Middle frontal gyrus (tissue), 1 donor: ENCODE data around the gene MYBBP1A.

Experiments
- DNase-seq: peaks from one replicate; pipeline ENCODE4 v3.0.0-alpha.2; 2015; ENCODE audit warnings: low spot score; ENCODE audit errors: extremely low spot score

The MYBBP1A gene

DNA sequence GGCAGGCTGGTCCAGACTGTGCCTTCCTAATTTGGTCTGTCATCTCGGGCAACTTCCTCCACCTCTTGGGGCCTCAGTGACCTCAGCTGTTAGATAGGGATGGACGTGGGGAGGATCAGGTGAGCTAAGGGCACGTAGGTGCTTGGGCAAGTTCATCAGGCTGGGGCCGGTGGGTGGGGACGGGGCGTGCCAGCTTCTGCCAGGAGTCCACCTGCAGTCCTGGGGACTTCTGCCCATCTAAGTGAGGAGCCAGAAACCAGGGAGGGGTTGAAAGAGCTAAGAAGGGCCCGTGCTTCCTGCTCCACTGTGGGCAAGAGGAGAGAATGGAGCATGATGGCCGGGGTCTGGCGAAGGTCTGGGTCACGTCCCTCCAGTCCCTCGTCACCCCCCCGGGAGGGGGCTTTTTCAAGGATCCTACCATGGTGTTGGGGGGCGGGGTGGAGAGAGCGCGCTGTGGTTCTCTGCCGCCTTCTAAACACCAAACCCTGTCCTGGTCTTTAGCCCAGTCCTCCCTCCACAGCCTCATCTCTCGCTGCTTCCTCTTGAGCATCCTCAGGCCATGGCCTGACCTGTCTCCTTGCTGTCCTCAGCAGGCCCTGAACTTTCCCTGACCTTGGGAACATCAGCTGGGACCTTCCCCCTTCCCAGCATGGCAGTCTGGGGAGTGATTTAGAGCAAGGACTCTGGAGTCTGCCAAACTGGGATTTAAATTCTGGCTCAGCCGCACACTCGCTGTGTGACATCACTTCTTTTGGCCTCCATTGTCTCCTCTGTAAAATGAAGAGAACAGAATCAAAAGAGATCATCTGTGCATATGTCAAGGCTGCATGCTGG lies 34.9 kb downstream of the MYBBP1A start:
- DNase-seq = no peak

DNA sequence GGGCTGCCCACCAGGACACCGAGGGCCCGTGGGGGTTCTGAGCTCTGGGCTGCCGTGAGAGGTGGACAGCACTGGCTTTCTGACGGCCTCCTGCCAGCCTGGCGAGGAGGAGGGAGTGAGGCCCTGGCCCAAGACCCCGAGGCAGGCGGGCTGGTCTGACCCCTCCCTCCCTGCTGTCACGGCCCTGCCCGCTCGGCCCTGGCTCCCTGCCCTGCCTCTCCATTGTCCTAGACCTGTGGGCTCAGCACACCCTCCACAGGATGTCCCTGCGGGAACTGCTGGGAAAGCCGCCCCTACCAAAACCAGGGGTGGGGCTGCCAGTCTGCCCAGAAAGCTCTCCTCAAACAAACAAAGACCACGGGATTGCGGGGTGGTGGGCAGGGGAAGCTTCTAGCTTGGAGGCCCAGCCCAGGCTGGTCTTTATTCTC lies 35.8 kb downstream of the MYBBP1A start:
- DNase-seq = no peak

DNA sequence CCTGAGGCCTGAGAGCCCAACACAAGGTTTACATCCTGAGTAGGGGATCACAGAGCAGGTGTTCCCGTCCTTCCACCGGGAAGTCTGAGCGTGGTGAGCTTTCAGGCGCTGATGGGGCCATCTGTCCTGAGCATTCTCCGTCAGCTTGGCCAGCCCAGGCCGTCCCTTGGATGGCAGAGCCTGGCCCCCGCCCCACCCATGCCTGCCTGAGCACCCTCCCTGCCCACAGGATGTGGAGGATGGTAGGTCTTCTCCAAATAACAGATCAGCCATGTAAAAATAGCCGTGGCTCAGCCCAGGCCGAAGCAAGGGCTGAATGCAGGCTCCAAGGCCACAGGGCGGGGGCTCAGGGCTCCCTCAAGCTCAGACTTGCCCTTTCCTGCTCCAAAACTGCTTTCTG lies 36.3 kb downstream of the MYBBP1A start:
- no peak for DNase-seq

DNA sequence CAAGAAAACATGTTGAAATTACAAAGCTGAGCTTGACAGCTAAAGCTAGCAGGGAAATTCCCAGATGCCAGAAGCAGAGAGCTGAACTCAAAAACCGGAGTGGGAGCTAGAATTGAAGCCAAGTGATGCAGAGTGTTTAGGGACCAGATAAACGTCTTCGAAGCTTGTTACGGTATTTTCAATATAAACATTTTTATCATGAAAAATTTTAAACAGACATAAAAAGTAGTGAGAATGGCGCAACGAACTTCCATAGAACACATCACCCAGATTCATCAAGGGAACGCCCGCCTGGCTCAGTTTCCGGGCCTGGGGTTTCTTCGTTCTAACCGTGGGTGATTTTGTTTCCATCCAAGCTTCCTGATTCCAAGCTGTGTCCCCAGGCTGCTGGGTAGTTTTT lies 38.4 kb downstream of the MYBBP1A start:
- no peak for DNase-seq

DNA sequence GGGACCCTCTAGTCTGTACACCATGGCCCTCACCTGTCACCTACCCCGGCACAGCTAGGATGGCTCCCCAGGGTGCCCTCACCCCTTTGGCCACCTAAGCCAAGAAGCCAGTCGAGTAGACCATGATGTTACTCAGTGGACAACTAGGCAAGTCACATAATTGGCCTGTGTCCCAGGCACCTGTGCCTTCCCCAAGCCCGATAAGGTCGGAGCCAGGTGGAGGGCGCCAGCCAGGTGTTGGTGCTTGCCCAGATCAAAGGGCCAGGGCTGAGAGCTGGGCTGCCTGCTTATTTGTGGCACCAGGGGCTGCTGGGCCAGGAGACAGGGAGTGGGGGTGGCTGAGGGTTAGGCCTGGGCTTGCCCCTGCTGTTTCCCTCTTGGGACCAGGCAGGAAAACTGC lies 39.7 kb downstream of the MYBBP1A start:
- no peak for DNase-seq

DNA sequence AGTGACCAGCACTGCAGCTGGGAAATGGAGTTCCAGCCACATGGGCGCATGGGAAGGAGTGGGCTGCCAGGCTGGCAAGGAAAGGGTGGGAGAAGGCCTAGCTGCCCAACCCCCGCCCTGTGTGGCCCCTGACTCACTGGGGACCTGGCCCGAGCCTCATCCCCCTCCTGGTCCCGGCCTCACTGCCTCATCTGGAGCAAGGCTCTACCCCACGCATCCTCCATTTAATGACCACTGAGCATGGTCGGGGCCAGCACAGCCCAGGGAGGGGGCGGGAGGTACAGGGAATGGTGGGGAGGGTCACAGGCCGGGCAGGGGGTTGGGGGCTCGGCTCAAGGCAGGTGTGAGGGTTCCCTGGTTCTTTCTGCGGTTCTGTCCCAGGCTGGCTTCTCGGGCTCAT lies 40.4 kb downstream of the MYBBP1A start:
- DNase-seq = no peak

DNA sequence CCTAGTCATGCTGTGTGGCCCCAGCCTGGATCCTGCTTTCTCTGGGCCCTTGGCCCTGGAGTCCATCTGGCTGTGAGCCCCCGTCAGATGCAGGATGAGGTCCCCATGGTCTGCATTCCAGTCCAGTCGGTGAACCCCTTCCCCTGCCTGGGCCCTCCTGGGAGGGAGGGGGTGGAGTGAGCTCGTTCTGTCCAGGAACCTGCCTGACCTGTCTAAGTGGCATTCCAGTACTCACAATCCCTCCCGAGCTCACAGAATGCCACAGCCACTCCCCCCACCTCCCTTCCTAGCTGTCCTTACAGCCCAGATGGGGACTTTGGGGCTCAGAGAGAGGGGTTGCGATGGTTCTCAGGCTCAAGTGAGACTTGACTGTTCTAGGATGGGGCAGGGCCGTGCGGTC lies 41.0 kb downstream of the MYBBP1A start:
- no peak for DNase-seq

DNA sequence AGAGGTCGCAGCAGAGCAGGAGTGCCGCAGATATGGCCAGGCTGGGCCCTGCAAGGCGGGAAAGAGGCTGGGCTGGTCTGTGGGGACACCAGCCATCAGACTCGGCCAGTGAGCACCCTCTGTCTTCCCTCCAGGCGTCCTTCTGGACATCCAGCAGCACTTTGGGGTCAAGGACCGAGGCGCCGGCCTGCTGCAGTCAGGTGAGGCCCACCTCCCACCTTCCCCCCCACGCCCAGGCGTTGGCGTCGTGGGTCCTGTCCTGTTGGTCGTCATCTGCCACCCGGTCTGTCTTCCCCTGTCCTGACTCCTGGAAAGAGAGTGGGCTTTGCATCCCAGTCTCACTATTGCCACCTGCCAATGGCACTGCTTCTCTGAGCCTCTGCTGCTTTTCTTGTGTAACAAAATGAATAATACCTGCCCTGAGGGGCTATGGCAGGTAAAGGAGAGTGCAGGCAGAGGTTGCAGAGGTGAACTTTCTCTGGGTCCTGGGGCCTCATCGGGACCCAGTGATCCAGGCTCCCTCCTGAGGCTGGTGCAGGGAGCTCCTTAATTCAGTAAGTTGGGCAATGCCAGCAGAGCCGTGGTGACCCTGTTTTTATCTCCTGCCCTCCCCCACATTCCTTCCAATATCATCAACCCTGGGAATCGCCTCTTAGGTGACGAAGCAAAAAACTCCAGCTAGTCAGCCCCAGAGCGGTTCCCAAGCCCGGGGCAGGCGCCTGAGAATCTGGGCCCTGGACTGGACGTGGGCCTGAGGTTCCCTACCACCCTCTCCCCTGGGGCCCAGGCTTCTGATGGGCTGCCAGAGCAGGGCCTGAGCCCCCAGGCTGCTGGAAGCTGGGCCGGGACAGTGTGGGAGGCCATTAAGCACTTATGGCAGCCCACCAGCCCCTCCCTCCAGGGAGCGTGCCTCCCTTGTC lies 41.8 kb downstream of the MYBBP1A start:
- no peak for DNase-seq

DNA sequence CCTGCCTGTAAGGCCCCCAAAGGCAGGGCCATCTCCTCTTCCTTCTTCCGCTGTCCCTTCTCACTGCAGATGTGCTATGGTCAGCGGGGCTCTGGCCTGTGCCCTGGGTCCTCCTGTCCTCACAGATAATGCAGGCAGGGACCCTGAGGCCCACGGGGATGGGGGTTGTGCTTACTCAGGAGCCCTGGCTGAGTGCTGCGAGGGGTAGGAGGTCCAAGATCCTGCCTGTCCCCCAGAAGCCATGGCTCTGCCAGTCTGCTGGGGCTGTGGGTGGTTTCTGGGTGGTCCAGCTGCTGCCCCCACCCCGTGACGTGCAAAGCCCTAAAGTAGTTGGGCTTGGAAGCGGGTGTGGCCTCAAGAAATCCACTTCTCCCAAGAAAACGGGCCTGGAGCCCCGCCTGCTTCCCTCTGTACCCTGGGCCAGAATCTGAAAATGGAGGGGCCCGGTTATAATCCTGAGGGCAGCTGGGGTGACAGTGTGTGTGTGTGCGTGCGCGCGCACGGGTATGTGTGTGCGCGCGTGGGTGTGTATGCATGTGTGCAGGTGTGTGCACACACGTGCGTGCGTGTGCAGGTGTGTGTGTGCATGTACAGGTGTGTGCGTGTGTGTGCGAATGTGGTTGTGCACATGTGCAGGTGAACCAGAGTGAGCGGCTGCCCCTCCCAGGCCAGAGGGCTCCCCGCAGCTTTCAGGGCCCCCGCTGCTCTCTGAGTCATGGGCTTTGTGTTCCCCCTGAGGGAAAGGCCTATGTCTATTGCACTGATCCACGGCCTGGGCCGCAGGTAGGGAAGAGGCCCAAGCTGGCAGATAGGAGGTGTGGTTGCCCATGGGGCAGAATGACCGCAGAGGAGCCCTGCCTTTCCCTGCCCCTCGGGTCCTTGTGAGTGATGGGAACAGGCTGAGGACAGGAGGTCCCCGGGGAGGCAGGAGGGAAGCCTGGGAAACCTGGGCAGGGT lies 42.8 kb downstream of the MYBBP1A start:
- DNase-seq = no peak

DNA sequence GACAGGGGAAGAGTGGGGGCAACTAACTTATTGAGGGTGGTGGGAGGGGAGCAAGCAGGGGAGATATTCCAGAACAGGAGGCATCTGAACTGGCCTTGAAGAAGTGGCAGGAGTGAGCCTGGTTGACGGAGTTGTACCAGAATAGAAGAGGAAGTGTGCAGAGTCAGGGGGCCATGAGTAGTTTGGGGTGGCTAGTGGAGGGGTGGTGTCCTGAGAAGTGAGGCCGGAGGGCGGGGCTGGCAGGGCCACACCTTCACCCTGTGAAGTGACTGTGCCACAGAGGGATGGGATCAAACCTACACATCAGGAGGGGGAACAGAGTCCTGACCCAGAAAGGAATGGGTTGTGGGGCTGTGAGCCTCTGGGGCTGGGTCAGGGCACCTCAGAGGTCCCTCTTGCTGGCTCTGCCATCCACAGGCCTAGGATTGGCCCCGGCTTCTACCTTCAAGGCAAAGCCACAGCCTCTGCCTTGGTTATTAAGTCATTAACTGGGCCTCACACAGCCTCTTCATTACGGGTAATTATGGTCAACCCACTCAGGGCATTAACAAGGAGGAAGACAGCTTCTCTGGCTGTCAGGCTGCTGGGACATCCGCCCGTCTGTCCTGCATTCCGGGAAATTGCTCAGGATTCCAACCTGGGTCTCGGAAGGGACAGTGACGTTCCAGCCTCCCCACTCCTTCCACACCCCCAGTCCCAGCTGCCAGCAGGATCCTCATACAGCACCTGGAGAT lies 43.8 kb downstream of the MYBBP1A start:
- no peak for DNase-seq

DNA sequence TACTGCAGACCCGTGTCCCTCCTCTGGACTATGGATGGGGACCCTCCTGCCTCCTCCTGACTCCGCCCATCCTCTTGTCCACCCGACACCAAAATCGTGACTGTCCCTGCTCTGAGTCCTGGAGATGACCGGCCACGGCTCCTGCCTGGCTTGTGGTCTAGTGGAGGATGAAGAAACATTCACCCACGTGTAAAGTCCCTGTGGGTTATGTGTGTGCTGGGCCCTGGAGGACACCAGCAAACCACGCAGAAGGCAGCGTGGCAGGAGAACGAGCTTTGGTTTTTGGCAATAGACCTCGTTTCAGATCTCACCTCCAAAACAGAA lies 44.6 kb downstream of the MYBBP1A start:
- no peak for DNase-seq

DNA sequence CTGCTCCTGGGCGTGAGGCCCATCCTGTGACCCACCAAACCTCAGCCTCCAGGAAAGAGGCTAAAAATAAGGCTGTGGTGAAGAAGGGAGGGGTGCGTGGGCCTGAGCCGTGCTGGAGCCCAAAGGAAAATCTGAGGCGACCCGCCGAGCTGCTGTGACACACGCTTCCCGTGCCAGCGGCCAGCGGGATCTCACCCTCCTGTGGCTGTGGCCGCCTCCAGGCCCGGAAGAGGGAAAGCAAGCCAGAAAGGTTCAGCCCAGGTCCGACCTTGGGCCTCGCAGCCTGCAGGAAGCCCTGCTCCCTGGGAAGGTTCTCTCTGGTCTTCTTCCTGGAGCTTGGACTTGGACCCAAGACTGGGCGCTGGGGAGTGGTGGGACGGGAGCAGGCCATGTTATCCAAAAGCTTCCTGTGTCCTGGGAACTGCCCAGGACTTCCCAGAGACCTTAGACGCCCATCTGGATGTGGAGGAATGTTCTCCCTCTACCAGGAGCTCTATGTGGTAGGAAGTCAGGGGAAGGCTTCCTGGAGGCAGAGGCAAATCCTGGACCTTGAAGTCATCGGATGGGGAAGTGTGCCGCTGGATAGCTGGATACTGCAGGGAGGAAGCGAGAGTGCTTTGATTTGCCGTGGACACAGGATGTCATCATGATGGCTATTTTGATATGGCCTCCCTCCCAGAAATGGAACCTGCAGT lies 45.1 kb downstream of the MYBBP1A start:
- no peak for DNase-seq

DNA sequence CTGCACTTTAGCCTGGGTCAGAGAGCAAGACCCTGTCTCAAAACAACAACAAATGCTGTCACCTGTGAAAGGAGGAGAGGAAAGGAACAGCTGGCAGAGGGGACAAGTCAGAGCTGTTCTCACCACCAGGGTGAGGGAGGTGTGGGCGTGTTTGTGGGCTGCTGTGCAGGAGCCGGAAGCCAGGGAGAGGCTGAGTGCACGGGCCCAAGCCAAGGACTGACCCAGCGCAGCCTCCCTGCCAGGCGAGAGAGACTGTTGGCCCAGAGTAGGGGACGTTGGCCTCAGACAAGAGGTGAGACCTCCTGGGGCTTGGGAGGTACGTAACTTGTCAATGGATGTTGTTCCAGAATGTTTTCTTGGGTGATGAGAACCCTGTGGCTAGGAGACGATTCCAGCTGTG lies 45.8 kb downstream of the MYBBP1A start:
- DNase-seq = no peak

DNA sequence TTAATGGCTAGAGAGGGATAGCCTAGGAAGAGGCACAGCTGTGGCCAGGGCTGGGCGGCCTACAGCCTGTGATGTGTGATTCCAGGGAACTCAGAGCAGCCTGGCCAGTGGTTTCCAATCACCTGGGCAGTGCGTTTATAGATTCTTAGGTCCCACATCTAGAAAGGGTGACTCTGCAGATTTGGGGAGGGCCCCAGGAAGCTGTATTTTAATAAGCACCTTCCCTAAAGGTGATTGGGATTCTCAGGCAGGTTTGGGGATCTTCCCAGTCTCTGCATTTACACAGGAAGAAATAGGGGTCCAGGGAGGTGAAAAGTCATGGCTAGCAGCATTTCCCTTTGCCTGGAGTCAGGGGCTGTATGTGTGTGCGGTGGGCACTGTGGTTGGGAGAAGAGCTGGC lies 47.0 kb downstream of the MYBBP1A start:
- no peak for DNase-seq

DNA sequence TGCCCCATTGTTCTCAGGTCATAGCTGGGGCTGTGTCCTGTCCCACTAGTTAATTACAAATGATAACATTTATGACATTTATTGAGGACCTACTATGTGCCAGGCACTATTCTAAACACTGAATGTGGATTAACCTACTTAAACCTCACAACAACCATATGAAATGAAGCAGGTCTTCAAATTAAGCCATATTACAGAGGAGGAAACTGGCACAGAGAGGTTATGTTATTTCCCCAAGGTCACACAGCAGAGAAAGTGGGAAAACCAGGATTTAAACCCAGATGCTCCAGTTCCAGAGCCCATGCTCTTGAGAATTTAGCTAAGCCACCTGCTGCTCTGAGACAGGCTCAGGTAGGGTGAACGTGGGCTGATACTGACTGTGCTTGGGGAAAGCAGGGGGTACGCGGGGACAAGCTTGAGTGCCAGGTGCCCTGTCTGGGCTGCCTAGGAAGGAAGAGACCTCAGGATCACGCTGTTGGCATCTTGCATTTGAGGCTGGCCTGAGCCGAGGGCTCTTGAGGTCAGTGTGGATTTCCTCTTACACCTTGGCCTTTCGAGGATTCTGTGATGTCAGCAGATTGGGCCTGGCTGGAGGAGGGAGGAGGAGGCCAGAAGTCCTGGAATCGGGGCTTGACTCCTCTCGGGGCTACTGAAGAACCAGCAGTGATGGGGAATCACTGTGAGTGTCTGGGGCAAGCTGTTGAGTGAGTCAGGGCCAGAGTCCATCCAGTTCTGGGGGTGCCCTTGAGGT lies 47.6 kb downstream of the MYBBP1A start:
- no peak for DNase-seq

DNA sequence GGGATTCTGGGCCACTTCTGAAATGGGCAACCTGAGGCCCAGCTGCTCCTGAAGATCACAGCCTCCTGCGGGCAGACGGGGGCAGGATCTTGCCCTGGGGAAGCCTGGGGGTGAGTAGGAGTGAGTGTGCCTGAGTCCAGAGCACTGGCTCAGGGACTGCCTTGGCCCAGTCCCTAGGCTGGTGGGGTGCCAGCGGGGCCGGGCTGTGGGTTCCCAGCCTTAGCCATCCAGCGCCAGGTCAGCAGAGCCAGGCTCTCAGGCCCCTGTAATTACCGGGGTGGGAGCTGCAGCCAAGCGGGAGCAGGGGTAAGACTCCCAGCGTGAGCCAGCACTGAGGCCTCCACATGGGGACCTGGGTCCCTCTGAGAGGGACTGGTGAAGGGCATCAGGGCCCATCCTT lies 48.3 kb downstream of the MYBBP1A start:
- DNase-seq = no peak

DNA sequence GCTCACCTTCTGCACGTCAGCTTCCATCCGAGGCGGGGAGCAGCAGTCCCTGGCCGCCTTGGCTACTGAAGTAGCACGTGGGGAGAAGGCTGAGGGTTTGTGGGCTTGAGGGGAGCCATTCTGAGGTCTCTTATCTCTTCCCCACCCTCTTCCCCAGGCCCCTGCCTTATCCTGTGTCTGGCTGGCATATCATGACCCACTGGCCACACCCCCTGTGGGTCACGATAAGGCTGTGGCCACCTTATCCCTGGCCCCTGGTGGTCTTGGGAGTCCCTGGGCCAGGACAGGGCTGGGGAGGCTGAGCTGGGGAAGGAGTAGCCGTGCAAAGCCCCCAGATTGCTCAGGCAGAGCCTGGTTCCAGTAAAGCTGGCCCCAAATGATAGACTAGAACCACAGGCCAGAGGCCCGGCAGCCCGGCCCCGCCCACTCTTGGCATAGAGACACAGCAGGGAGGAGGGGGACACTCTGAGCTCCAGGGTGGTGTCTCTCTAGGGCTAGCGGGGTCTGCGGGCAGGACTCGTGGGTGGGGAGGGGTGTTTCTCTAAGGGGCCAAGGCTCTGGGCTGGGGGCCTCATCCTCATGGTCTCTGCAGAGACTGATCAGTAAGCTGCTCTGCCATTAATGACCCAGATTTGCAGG lies 48.9 kb downstream of the MYBBP1A start:
- DNase-seq = no peak

DNA sequence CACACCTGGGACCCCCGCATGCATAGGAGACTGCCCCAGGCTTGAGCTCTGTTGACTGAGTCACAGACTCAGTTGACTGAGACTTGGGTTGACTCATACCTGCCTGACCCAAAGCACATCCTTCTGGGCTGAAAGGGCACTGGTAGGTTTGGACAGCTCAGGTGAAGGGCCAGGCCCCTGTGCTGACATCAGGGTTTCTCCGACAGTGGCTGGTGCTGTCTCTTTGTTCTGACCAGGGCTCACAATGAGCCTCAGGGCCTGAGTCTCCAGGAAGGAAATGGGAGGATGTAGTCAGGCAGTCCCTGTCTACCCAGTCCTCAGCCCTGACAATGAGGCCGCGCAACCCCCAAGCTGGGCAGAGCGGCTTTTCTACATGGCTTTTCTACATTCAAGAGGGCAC lies 50.0 kb downstream of the MYBBP1A start:
- no peak for DNase-seq

DNA sequence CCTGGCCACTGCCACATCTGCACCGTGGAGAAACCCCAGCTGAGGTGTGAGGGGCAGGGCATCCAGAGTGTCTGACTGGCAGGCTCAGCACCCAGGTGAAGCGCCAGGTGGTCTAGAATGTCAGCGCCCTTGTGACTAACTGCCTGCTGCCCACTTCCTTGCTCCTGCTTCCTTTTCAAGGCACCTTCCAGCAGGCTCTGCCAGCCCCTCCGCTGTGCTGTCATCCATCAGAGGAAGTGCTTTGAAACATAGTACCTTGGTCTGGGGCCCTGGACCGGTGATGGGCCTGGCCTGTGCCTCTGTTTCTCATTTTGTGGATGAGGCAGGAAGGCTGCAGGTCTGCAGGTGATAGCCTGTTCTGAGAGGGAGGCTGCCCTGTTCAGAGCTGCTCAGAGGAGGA lies 51.0 kb downstream of the MYBBP1A start:
- DNase-seq = no peak
